GM18498 (cell line): Measurements from ENCODE around the gene UPF1.

Source experiments
- ATAC-seq: cut with Tn5 transposase; IDR thresholded peaks from one replicate; pipeline ENCODE4 v1.9.1; 2021; ENCODE audit warnings: mild to moderate bottlenecking, moderate library complexity; ENCODE audit not compliant: unreplicated experiment

The UPF1 gene

GRCh38 chr19:18855647-18856384, 24.1 kb downstream of the UPF1 start:
- no peak for ATAC-seq

- no peak for ATAC-seq
Measured at GRCh38 chr19:18856385-18857126, 24.8 kb downstream of the UPF1 start.

- no peak for ATAC-seq
Measured at GRCh38 chr19:18857223-18857622, 25.5 kb downstream of the UPF1 start.

- no peak for ATAC-seq
Measured at GRCh38 chr19:18858906-18859646, 27.3 kb downstream of the UPF1 start.

- ATAC-seq, result no peak
Measured at GRCh38 chr19:18859676-18860301, 28.0 kb downstream of the UPF1 start.

- ATAC-seq, result no peak
Measured at GRCh38 chr19:18860302-18860700, 28.5 kb downstream of the UPF1 start.

- no peak for ATAC-seq
Measured at GRCh38 chr19:18860725-18861124, 29.0 kb downstream of the UPF1 start.

GRCh38 chr19:18861235-18861634, 29.5 kb downstream of the UPF1 start:
- ATAC-seq, result no peak

GRCh38 chr19:18861917-18862316, 30.2 kb downstream of the UPF1 start:
- ATAC-seq, result no peak

GRCh38 chr19:18862976-18863842, 31.4 kb downstream of the UPF1 start:
- ATAC-seq, result no peak

- ATAC-seq, result no peak
Measured at GRCh38 chr19:18863843-18864362, 32.1 kb downstream of the UPF1 start.

- no peak for ATAC-seq
Measured at GRCh38 chr19:18865106-18865972, 33.6 kb downstream of the UPF1 start.

GRCh38 chr19:18865973-18866799, 34.4 kb downstream of the UPF1 start:
- ATAC-seq, result no peak

GRCh38 chr19:18866800-18867123, 35.0 kb downstream of the UPF1 start:
- no peak for ATAC-seq

GRCh38 chr19:18867199-18867598, 35.4 kb downstream of the UPF1 start:
- no peak for ATAC-seq

- no peak for ATAC-seq
Measured at GRCh38 chr19:18867751-18868150, 36.0 kb downstream of the UPF1 start.

GRCh38 chr19:18868380-18869022, 36.7 kb downstream of the UPF1 start:
- ATAC-seq, result no peak
